SH-SY5Y (cell line): ENCODE measurements around the gene GALNT12.

Experiments
- GATA2 ChIP-seq: IDR thresholded peaks from 2 replicates; pipeline ENCODE4 v1.6.1; 2011; ENCODE audit warnings: mild to moderate bottlenecking, low read depth, low read length
- GATA3 ChIP-seq: IDR thresholded peaks from 2 replicates; pipeline ENCODE4 v1.6.1; 2011; ENCODE audit warnings: low read depth, mild to moderate bottlenecking, low read length, moderate library complexity

- TF ChIP-seq GATA2 (no peak), GATA3 (no peak)
Observed at GRCh38 chr9:98774746-98775145, 32.7 kb upstream of the GALNT12 start.
